HG03135 (cell line): Measurements from ENCODE around the gene SAP30L.

Experiments used
- ATAC-seq: cut with Tn5 transposase; IDR thresholded peaks from one replicate; pipeline ENCODE4 v1.9.1; 2021; ENCODE audit warnings: mild to moderate bottlenecking, moderate library complexity; ENCODE audit not compliant: unreplicated experiment

SAP30L gene

GRCh38 chr5:154445422-154446194 lies at the start of gene SAP30L:
SAP30L (plus strand) TSS chr5:154445997; CDS start chr5:154446605, 608 bp downstream.
- ATAC-seq: peak; percentile 93

DNA sequence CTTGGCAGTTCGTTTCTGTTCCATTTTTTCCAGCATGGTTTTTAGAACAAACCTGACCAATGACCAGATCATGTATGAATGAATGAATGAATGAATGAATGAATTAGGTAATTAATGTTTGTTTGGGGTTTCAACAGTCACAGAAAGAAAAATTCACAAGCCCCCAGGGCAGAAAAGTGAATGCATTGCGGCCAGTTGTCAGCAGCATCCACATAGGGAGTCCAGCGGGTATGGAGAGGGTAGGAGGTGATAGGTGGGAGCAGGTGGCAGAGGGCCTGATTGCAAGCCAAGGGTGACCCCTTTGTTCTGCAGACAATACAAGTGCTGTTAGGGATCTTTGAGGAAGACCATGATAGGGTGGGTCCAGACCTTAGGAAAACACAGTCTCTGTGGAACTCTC lies 49.7 kb upstream of the SAP30L start:
- ATAC-seq: no peak

GRCh38 chr5:154397652-154398406 lies 48.0 kb upstream of the SAP30L start:
- no peak for ATAC-seq

DNA sequence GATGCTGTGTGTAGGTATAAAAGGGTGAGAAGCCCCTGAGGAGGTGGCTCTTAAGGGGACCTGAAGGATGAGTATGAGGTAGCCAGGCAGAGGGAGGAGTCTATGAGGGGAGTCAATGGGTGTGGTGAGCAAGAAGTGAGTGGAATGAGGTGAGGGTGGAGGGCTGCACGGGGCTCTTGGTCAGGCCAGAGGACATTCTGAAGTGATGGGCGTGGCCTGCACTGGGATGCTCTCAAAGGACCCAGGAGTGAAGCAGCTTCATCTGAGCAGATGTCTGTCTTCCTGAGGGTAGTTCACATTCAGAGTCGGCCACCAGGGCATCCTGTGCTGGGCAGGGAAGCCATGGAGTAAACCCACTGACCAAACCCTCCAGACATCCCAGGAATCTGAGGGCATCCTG lies 45.1 kb upstream of the SAP30L start:
- no peak for ATAC-seq

DNA sequence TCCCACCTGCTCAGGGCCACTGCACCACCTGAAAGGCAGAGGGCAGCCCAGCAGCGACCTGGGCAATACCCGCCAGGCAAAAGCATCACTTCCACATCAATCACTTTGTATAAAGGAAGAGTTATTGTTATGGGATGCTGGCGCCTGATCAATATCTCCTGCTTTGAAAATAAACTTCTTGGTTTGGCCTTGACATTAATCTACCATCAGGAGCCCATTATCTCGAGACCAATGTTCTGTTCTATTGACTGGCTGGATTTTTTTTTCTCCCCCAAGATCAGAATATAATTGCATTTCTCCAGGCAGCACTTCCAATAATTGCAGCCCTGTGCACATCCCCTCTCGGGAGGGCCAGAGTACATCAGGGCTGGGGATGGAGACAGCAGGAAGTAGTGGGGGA lies 44.4 kb upstream of the SAP30L start:
- no peak for ATAC-seq

DNA sequence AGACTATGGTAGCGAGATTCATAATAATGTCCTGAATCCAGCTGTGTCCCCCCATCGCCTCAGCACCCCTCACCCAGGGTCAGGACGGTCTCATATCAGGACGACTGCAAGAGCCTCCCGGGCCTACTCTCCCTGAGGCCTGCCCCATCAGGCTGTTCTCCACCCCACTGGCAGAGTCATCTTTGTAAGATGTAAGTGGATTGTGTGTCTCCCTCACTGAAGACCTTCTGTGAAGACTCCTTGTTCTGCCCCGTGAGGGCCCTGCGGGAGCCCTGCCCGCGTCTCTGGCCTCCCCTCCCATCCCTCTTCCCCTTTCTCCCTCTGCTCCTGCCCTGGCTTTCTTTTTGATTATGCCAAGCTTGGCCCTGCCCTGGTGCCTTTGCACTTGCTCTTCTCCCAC lies 43.9 kb upstream of the SAP30L start:
- ATAC-seq: no peak

- no peak for ATAC-seq
Measured at GRCh38 chr5:154402611-154403010, 43.2 kb upstream of the SAP30L start.

- ATAC-seq: no peak
Measured at GRCh38 chr5:154403234-154403633, 42.6 kb upstream of the SAP30L start.

GRCh38 chr5:154403776-154404387 lies 41.9 kb upstream of the SAP30L start:
- no peak for ATAC-seq

DNA sequence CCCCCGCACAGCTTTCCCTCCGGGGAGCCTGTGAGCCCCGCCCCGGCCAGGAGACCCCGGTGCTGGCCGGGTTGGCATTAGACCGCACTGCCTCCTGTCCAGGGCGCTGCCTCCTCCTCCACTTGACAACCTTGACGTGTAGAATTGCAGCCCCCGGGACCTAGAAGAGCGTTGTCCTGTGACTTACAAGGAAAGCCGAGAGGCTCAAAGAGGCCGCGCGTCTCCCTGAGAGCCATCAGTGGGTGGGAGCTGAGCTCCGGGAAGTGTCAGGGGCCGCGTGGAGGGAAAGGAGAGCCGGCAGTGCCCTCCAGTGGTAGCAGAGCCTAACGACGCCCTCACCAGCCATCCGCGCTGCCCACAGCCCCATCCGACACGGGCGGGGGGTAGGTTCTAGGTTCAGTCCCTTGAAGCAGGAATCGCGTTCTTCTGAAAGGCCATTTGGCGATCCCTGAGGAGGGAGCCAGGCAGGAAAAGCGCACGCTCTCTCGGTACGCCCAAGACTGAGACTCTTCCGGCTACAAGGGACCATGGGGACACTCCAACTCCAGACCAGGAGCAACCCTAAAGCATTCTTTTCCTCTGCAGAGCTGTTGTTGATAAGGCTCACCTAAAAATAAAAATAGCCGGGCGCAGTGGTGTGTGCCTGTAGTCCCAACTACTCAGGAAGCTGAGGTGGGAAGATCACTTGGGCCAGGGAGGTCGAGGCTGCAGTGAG lies 40.6 kb upstream of the SAP30L start:
- ATAC-seq: peak; percentile 95

DNA sequence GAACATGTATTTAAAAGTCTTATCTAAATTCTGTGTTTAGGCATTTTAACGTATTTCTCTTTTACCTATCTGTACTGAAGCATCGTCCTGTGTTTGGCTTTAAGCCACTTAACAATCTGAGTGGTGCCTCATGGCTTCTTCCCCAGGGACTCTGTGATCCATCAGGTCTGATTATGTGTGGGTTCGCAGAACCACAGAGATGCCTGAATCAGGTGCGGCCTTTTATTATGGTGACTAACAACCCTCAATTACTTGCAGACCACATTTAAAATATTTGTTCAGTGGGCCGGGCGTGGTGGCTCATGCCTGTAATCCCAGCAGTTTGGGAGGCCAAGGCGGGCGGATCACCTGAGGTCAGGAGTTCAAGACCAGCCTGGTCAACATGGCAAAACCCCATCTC lies 39.6 kb upstream of the SAP30L start:
- ATAC-seq: no peak

DNA sequence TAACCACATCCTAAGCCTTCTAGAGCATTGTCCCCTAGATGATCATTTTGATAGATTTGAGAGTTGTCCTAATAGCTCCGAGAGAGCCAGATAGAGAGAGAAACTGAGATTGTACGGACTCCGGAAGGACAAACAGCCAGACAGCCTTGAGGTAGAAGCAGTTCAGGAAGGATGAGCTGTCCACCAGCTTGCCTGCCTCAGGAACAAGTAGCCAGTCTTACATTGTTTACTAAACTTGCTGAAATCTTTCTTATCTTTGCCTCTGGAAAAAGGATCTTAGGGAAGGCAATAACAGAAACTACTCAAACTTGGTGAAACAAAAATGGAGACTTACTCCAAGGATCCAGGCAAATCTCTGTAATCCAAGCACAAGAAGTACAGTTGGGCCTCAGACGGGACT lies 39.0 kb upstream of the SAP30L start:
- no peak for ATAC-seq

- no peak for ATAC-seq
Measured at GRCh38 chr5:154408811-154409210, 37.0 kb upstream of the SAP30L start.

DNA sequence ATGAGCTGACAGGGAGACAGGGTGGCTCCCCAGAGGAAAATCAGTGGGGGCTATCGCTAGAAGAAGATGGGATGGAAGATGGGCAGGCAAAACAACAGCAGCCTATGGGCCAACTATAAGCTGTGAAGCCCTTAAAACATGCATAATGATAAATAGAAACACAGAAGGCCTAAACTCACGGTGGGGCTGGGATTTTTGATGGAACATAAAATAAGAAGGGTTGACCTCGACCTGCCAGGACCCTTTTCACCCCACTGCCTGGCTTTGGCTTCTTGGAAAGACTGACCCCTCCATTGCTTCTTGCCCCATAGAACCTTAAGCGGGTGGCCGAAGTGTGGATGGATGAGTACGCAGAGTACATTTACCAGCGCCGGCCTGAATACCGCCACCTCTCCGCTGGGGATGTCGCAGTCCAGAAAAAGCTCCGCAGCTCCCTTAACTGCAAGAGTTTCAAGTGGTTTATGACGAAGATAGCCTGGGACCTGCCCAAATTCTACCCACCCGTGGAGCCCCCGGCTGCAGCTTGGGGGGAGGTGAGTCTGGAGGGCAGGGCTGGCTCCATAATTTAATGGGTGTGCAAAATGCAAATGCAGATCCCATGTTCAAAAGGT lies 36.5 kb upstream of the SAP30L start:
- no peak for ATAC-seq

DNA sequence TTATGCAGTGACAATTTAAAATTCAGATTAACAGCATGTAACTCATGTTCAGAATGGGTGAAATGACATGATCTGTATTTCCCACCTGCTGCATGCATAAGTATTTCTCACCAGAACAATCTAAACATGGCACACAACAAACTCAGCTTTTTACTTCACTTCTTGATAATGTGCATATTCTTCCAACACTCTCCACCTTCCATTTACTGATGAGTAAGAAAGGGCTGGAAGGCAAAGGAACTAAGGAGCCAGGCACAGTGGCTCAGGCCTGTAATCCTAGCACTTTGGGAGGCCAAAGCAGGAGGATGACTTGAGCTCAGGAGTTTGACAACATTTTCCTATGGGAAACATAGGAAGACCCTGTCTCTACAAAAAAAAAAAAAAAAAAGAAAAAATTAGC lies 35.8 kb upstream of the SAP30L start:
- ATAC-seq: no peak

GRCh38 chr5:154410786-154411185 lies 35.0 kb upstream of the SAP30L start:
- ATAC-seq: no peak

GRCh38 chr5:154411338-154411737 lies 34.5 kb upstream of the SAP30L start:
- ATAC-seq: no peak

DNA sequence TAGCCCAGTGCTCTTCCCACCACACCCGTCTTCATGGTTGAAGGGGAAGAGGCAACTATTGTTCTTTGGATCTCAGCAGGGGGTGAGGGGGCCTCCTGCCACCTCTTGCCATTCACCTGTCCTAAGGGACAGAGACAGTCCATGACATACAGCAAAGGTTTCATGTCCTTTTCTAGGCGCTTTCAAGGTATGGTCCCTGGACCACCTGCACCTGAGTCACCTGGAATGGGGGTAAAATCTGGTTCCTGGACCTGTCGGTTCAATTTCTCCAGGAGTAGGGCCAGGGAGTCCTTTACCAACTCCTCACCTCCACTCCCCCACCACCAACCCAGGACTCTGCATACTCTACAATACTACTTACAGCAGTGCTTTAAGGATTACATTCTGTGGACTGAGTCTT lies 33.5 kb upstream of the SAP30L start:
- ATAC-seq: no peak

- ATAC-seq: no peak
Measured at GRCh38 chr5:154412925-154413324, 32.9 kb upstream of the SAP30L start.

DNA sequence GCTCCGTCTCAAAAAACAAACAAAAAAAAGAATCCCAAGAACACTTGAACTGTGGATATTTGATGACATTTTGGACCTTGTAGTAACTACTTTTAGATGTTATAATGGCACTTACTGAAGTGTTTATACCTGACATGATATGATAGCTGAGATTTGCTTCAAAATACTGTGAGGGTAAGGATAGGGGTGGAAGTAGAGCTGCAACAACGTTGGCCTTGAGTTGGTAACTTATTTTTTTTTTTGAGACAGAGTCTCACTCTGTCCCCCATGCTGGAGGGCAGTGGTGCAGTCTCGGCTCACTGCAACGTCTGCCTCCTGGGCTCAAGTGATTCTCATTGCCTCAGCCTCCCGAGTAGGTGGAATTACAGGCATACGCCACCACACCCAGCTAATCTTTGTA lies 30.7 kb upstream of the SAP30L start:
- ATAC-seq: no peak

- no peak for ATAC-seq
Measured at GRCh38 chr5:154418344-154418820, 27.4 kb upstream of the SAP30L start.
